GM21786 (cell line): ENCODE results near the gene CHRNA3.

Experiments
- ATAC-seq: cut with Tn5 transposase; IDR thresholded peaks from one replicate; pipeline ENCODE4 v1.9.1; 2021; ENCODE audit not compliant: unreplicated experiment

The CHRNA3 gene

DNA sequence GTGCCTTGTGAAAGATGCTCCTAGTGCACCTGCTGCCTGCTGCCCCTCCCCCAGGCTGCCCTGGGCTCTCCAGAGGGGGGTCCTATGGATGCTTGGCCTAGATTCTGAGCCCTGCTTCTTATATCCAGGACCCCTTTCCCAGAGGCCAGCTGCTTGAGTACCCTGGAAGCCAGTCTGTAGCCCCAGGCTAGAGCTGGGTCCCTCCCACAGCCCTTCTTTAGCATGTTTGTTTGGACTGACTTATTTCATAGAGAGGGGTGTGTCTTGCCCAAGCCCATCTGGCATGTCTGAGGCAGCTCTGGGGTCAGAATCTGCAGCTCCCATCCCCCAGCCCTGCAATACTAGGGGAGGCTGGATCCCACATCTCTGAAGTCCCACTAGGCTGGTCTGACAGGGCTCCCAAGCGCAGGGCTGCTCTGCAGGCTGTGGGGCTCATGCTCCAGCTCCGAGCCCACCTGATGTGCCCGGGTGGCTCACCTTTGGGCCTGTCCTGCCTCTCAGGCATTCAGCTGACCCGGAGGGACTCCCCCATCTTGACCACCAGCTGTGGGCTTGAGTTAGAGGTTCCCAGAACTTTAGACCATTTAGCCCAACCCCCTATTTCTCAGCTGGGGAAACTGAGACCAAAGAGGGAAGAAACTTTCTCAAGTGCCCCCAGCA, 17.1 kb upstream of the CHRNA3 start:
- ATAC-seq, result no peak

DNA sequence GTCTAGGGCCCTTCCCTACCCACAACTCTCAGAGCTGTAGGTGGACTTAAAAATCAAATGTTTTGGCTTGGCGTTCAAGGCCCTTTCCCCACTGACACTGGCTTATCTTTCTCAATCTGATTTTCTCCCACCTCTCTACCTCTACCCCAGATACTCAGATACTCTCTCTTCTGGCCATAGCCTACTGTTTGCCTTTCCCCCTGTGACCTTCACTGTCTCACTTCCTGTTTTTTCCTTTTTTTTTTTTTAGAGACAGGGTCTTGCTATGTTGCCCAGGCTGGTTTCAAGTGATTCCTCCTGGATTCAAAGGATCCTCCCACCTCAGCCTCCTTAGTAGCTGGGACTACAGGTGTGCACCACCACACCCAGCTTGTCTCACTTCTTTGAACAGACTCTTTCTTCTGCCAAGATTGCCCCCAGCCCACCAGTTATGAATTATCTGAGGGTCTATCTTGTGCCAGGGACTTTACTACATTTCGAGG, 15.6 kb upstream of the CHRNA3 start:
- ATAC-seq, result no peak

DNA sequence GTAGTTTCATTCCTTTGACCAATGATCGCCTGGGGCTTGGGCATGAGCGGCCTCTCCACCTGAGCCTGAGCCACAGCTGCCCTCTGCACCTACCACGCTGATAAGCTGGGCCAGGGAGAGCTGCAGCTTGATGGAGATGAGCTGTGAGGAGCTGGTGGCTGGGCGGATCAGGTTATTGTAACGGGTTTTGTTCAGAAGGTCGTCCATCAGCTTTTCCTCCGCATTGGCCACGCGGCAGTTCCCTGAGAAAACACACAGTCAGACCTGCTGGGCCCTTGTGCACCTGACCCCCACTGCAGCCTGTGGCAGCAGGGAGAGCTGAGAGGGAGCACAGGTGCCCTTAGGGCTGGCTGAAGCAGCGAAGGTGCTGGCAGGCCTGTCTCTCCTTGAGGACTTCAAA, 14.6 kb upstream of the CHRNA3 start:
- ATAC-seq, result no peak

DNA sequence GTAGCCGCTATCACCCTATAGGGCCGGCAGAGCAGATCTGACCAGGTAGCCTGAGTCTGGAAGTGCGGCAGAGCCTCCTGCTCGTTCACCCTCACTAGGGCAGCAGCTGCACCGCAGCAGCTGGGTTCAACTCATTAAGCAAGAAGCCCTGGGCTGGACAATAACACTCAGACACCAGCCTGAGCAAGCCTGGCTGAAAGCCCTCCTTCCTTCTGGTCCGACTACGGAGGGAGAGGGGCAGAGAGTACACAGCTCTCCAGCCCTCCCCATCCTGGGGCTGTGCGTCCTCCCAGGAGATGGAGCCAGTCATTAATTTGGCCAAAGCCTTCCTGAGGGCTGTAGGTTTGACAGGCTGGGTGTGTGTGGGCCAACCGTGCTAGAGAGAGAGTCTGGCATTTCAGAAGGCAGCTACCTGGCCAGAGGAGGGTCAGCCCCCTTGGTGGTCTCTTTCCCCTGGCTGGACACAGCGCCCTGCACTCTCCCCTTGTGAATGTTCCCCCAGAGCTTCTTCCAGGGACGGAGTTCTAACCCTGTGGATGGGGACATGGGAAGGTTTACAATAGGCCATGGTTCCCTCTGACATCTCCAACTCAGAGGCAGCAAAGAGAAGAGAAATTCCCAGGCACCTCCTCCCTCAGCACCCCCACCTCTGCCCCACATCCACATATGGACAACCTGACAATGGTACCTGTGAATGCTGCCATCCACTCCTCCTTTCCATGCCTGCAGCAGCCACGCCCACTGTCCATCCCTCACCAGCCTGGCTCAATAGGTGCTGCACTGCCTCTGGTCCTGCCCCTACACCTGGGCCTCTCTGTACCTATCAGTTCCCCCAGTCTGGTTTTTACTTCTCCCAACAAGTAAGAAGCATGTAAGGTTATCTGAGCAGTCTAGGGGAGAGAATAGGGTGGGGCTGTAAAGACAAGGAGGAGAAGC, 13.7 kb upstream of the CHRNA3 start:
- no peak for ATAC-seq

- ATAC-seq, result no peak
These were observed 12.6 kb upstream of the CHRNA3 start for GRCh38 chr15:78633348-78633747.

DNA sequence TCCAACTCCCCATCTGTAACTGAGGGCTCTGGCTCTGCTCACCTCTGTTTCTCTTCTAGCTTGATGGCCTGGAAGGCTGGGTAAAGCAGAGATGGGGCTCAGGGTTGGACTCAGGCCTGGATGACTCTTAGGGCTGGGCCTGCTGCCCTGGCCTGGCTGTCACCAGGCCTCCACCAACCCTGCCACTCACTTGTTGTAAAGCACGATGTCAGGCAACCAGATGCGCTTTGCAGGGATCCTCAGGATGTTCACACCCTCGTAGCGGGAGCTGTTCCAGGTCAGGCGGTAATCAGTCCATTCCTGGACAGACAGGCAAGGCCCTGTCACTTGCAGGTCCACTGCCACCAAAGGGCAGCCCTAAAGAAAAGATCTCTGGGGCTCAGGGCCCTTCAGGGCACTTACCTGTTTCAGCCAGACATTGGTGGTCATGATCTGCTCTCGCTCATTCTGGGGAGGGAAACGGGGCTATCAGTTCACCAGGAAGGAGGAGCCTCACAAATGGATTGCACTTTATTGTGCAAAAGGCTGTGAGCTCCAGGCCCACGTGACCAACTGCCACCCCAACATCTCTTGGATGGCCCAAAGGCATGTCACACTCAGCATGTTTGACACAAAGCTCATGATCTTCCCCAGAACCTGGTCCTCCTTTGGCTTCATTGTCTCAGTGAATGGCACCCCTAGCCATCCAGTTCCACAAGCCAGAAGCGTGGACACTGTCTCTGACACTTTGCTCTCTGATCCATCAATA, 10.3 kb upstream of the CHRNA3 start:
- no peak for ATAC-seq

- ATAC-seq, result no peak
These were observed 8.9 kb upstream of the CHRNA3 start for GRCh38 chr15:78629716-78630065.

DNA sequence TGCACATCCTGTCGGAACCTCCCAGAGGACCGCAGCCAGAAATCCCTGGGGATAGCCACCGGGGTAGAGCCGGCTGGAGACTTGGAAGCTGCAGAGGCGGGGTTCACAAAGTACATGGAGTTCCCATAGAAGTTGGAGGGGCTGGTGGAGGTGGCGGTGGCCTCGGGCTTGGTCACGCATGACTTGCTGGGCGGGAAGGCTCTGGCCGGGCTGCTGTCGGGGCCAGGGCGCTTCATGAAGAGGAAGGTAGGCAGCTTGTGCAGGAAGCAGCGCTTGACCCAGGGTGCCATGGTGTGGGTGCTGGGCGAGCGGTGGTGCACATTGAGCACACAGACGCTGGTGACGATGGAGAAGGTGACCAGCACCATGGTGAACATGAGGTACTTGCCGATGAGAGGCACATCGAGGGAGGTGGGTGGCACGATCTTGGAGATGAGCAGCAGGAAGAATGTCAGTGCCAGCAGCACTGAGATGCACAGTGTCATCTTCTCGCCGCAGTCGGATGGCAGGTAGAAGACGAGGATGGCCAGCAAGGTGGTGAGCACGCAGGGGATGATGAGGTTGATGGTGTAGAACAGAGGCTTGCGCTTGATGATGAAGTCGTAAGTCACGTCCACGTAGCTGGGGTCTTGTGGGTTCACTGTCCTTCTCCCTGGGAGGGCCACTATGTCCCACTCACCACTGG, 8.4 kb upstream of the CHRNA3 start:
- no peak for ATAC-seq

GRCh38 chr15:78628227-78628626, 7.4 kb upstream of the CHRNA3 start:
- no peak for ATAC-seq

DNA sequence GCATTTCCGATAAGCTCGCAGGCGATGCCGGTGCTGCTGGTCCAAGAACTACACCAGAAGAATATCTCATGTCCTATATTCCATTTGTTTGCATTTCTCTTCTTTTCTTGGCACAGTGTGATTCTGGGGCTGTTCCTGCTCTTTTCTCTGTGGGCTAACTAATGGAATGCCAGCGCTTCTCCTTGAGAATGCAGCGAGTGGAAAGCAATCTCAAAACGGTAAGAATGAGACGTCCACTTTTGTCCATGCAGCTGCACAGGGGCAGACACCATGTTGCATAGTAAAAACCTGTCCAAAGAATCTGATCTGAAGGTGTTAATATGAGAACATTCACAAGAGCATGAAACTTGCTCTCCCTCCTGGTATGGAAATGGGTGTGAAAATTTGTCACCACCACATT, 6.6 kb upstream of the CHRNA3 start:
- no peak for ATAC-seq

DNA sequence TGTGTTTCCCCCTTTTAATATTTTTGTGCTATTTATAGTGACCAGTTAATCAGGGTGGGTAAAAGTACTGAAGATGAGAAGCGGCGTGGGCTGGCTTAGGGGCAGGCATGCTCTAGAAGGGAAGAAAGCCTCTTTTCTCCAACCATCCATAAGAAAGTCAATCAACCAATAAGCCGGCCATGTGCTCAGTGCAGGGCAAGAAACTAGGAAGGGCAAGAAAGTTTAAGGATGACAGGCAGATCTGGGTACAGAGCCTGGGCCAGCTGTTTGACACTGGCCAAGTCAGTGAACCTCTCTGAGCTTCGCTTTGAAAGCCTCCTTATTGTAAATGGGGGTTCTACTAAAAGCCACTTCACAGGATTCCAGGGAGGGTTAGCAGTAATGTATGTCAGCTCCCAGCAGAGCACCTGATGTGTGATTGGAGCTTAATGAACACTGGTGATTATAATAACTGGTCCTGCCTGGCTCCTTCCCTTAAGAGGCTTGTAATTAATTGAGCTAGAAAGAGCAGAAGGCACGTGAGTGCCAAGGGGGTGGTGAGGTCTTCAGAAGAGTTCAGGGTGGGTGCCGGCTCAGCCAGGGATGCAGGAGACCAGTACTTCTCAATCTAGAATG, 5.7 kb upstream of the CHRNA3 start:
- ATAC-seq, result no peak

- ATAC-seq, result no peak
These were observed 4.9 kb upstream of the CHRNA3 start for GRCh38 chr15:78625606-78626280.

DNA sequence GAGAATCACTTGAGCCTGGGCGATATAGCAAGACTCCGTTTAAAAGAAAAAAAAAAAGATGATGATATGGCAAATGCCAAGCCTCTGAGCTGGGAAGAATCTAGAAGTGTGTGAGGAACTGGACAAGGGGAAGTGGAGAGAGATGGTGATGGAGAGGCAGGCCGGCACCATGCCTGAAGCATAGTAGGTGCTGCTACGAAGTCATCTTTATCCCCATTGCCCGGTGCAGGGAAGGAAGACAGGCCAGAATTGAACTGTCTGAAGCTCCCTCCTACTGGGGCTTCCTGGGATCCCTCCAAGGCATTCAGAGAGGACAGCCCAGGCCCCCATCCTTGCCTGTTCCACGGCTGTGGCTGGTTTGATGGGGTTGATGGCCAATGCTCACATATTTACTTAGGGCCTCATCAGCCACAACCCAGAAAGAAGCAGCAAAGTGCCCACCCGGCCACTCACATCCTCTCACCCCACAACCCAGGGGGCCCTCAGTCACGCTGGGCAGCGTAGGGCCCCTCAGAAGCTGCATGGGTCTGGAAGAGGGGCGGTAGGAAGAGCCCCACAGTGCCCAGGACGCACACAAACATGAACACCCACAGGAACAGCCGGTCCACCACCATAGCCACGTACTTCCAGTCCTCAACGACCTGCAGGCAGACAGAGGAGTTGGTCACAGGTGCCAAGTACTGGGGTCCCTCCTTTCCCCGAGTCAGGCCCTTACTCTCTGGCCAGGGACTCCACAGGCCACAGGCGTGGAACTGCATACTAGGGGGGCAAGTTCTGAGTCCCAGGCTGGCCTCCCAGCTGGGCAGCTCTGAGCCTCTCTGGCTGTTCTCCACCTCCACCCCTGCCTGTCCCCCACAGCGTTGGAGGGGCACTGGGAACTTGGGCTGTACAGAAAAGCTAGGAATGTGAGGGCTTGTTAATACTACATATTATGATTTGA, 4.1 kb upstream of the CHRNA3 start:
- no peak for ATAC-seq

- ATAC-seq, result no peak
These were observed 3.1 kb upstream of the CHRNA3 start for GRCh38 chr15:78623786-78624497.

DNA sequence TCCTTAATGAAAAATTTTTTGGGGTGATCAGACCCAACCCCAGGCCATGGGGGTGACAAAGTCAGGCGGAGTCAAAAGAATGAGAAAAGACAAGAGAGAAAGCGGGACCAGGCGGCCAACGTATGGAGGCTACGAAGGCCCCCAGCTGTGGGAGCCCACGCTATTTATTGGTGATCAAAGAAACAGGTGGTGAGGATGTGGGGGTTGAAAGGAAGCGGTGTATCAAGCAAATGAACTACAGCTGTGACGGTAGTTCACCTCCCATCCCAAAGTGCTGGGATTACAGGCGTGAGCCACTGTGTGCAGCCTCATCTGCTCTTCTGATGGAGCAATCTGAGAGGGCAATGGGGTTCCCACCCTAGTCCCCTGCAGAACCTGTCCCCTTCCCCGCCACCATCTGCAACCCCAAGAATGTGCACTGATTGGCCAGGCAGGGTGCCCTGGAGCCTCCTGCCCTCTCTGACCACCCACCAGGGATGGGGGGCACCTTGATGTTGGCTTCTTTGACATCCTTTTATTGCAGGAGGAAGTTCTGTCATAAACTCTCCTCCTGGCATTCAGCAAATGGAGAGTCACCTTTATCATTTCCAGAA, 1.1 kb upstream of the CHRNA3 start:
- no peak for ATAC-seq

- ATAC-seq, result no peak
These were observed 722 bp downstream of the CHRNA3 start for GRCh38 chr15:78620021-78620526.

DNA sequence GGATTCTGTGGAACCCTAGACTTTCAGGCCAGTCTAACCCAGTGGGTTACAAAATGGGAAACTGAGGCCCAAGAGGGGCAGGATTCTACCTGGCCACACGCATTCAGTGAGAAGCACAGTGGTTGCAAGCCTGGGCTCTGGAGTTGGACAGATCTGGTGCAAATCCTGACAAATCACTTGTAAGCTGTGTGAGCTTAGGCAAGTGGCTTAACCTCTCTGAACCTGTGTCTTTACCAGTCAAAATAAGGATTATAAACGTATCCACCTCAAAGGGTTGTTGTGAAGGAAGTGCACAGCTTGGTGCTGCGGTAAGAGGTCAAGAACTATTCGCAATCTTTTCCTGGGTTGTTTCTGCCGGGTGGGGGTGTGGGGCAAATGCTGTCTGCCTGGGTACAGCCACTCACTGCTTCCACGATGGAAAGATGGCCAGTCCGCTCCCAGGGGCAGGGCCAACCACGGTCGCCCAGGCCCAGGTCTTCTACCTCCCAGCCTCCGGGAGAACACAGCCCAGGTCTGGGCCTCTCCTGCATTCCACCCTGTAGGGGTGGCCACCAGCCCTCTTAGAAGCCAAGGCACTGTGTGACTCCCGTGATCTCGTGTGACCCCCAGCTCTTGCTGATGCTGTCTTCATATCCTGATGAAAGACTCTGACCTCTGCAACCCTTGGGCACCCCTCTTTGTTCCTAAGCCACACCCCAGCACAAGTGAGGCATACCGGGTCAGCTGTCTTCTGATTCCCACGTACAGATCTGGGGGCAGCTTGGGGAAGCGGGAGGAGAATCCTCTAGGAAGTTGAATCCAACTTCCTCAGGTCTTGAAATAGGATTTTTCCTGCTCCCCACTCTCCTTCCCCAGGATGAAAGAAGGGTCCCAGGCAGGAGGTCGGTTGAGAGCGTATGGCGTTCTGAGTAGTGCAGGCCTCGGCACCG, 1.5 kb downstream of the CHRNA3 start:
- ATAC-seq, result no peak
